GM04504 (cell line): ENCODE results near the gene SYCP2L.
A peak's percentile ranks its signal among the peaks of the same experiment; 100 is the strongest.
"Not testable (repeated sequence)": the region's sequence is repeated elsewhere in the genome, so short reads cannot be mapped to it uniquely, and the experiment has no call there.

Experiments used
- DNase-seq: peaks from one replicate; pipeline ENCODE4 v3.0.0-alpha.2; 2012; ENCODE audit warnings: low read depth

SYCP2L gene

GRCh38 chr6:10880366-10880765 lies 6.5 kb upstream of the SYCP2L start:
- no peak for DNase-seq

- DNase-seq = not testable (repeated sequence)
Observed at GRCh38 chr6:10882253-10882630, 4.6 kb upstream of the SYCP2L start.

- DNase-seq = no peak
Observed at GRCh38 chr6:10882657-10883171, 4.1 kb upstream of the SYCP2L start.

GRCh38 chr6:10883312-10884244 lies 3.3 kb upstream of the SYCP2L start:
- DNase-seq = no peak

- no peak for DNase-seq
Observed at GRCh38 chr6:10884245-10884972, 2.4 kb upstream of the SYCP2L start.

- not testable (repeated sequence) for DNase-seq
Observed at GRCh38 chr6:10886365-10886690, 524 bp upstream of the SYCP2L start.

- DNase-seq = no peak
Observed at GRCh38 chr6:10890151-10890550, 3.3 kb downstream of the SYCP2L start.

- no peak for DNase-seq
Observed at GRCh38 chr6:10891960-10892359, 5.1 kb downstream of the SYCP2L start.

GRCh38 chr6:10894958-10895357 lies 8.1 kb downstream of the SYCP2L start:
- DNase-seq = no peak

GRCh38 chr6:10896691-10897090 lies 9.8 kb downstream of the SYCP2L start:
- DNase-seq = no peak

GRCh38 chr6:10901770-10902169 lies 14.9 kb downstream of the SYCP2L start:
- DNase-seq = no peak

GRCh38 chr6:10904015-10904414 lies 17.2 kb downstream of the SYCP2L start:
- DNase-seq = no peak

- DNase-seq = no peak
Observed at GRCh38 chr6:10908228-10908627, 21.4 kb downstream of the SYCP2L start.

- DNase-seq = not testable (repeated sequence)
Observed at GRCh38 chr6:10919520-10919919, 32.7 kb downstream of the SYCP2L start.

GRCh38 chr6:10933126-10933525 lies 46.3 kb downstream of the SYCP2L start:
- no peak for DNase-seq

- no peak for DNase-seq
Observed at GRCh38 chr6:10939840-10940239, 53.0 kb downstream of the SYCP2L start.

- DNase-seq = no peak
Observed at GRCh38 chr6:10945845-10946244, 59.0 kb downstream of the SYCP2L start.

- DNase-seq = no peak
Observed at GRCh38 chr6:10947966-10948365, 61.1 kb downstream of the SYCP2L start.

GRCh38 chr6:10949579-10950490 lies 63.0 kb downstream of the SYCP2L start:
- no peak for DNase-seq

- peak; percentile 16 for DNase-seq
Observed at GRCh38 chr6:10951675-10952282, 64.9 kb downstream of the SYCP2L start.

GRCh38 chr6:10954590-10955010 lies 67.7 kb downstream of the SYCP2L start:
- DNase-seq = peak; percentile 35

- DNase-seq = no peak
Observed at GRCh38 chr6:10956776-10957175, 69.9 kb downstream of the SYCP2L start.
